ENCODE data around the gene MAJIN. TPM values are rescaled to one million over a fixed set of nuclear protein-coding genes. Genes with fewer than 3 reads are reported as not detected.

MAJIN gene
- polyA plus RNA-seq, 3 donors: not detected

GRCh38 chr11:65017937-65018336 lies 46.0 kb upstream of the MAJIN start:
- Histone ChIP-seq H3K27me3 (ENCODE audit: control insufficient read depth in 2 of 2, insufficient read depth in 2 of 2, low read length in 2 of 2) (no peaks in the 10 kb centered on the region), H4K20me1 (ENCODE audit: insufficient read depth, low read length) (peaks cover 10% of the 10 kb centered on the region), H3K4me1 (ENCODE audit: control insufficient read depth in 1 of 2, insufficient read depth in 2 of 2, low read length in 2 of 2) (peaks cover 20 to 40% of the 10 kb centered on the region in 2 donors), H3K36me3 (replicated peaks in 1 of 2; ENCODE audit: control insufficient read depth in 1 of 2, insufficient read depth in 2 of 2, low read length in 2 of 2) (peaks cover 22 to 40% of the 10 kb centered on the region in 2 donors), H3K9ac (ENCODE audit: insufficient read depth, low read length, poor library complexity, severe bottlenecking) (no peak overlapping the region), H3K4me3 (replicated peaks in 1 of 3; ENCODE audit: low read depth in 2 of 3, low read length in 3 of 3) (no peak overlapping the region), H3K27ac (ENCODE audit: low read depth in 1 of 2, low read length in 2 of 2) (no peak overlapping the region), H3K9me3 (replicated peaks in 1 of 2; ENCODE audit: control insufficient read depth in 1 of 2, insufficient read depth in 1 of 2, low read length in 2 of 2) (no peaks in the 10 kb centered on the region), H3K79me2 (ENCODE audit: insufficient read depth, low read length) (peaks cover 37% of the 10 kb centered on the region), H3K4me2 (replicated peaks; ENCODE audit: extremely low read depth, low read length, poor library complexity, severe bottlenecking) (no peak overlapping the region), H2AFZ (ENCODE audit: insufficient read depth, low read depth, low read length, poor library complexity, severe bottlenecking) (no peak overlapping the region)
- Mint-ChIP-seq H3K27me3 (ENCODE audit: low read depth in 3 of 3) (no peaks in the 10 kb centered on the region), H3K36me3 (peaks cover 34 to 53% of the 10 kb centered on the region in 2 donors), H3K4me1 (peaks cover 44% of the 10 kb centered on the region), H3K9me3 (peaks cover 0 to 9% (median 0%) of the 10 kb centered on the region in 7 donors), H3K4me3 (no peak overlapping the region), H3K27ac (peak overlapping the region in 1 of 7 donors; percentile 50)
- TF ChIP-seq CTCF (IDR thresholded peaks at IDR 0.05): no peak
- intact Hi-C loops (cut with micrococcal nuclease): loop anchor here in 1 of 2 donors (10.0 kb wide), 1 partner anchor 173 kb away; the partner anchor contains the start of gene CDC42BPG
- no peak for DNase-seq
- 100% methylated on average over 2 of the region's 6 CpGs for WGBS (ENCODE audit: insufficient coverage)

- peaks cover 21 to 35% of the 10 kb centered on the region in 2 donors for H3K4me1 ChIP-seq (ENCODE audit: control insufficient read depth in 1 of 2, insufficient read depth in 2 of 2, low read length in 2 of 2)
These were observed 44.8 kb upstream of the MAJIN start for GRCh38 chr11:65016705-65017104.

More at GRCh38 chr11:65016705-65017104, 44.8 kb upstream of the MAJIN start:
- no peaks in the 10 kb centered on the region for H3K9me3 ChIP-seq (replicated peaks in 1 of 2; ENCODE audit: control insufficient read depth in 1 of 2, insufficient read depth in 1 of 2, low read length in 2 of 2)
- H3K27me3 ChIP-seq (ENCODE audit: control insufficient read depth in 2 of 2, insufficient read depth in 2 of 2, low read length in 2 of 2): no peaks in the 10 kb centered on the region
- DNase-seq: no peak
- 94% methylated on average over 4 of the region's 4 CpGs for WGBS (ENCODE audit: insufficient coverage)
- H3K27me3 Mint-ChIP-seq (ENCODE audit: low read depth in 3 of 3): no peaks in the 10 kb centered on the region
- H3K4me1 Mint-ChIP-seq: peaks cover 37% of the 10 kb centered on the region
- H3K9me3 Mint-ChIP-seq: peaks cover 0 to 5% (median 0%) of the 10 kb centered on the region in 7 donors
- no peak for TF ChIP-seq CTCF (IDR thresholded peaks at IDR 0.05)
- H3K79me2 ChIP-seq (ENCODE audit: insufficient read depth, low read length): peaks cover 37% of the 10 kb centered on the region
- no peak overlapping the region for H3K4me2 ChIP-seq (replicated peaks; ENCODE audit: extremely low read depth, low read length, poor library complexity, severe bottlenecking)
- no peak overlapping the region for H3K9ac ChIP-seq (ENCODE audit: insufficient read depth, low read length, poor library complexity, severe bottlenecking)
- peak overlapping the region in 1 of 2 donors; percentile 24 for H3K27ac ChIP-seq (ENCODE audit: low read depth in 1 of 2, low read length in 2 of 2)
- peak overlapping the region in 1 of 7 donors; percentile 25 for H3K27ac Mint-ChIP-seq
- H3K36me3 ChIP-seq (replicated peaks in 1 of 2; ENCODE audit: control insufficient read depth in 1 of 2, insufficient read depth in 2 of 2, low read length in 2 of 2): peaks cover 17 to 36% of the 10 kb centered on the region in 2 donors
- peaks cover 10% of the 10 kb centered on the region for H4K20me1 ChIP-seq (ENCODE audit: insufficient read depth, low read length)
- H2AFZ ChIP-seq (ENCODE audit: insufficient read depth, low read depth, low read length, poor library complexity, severe bottlenecking): no peak overlapping the region
- no peak overlapping the region for H3K4me3 ChIP-seq (replicated peaks in 1 of 3; ENCODE audit: low read depth in 2 of 3, low read length in 3 of 3)
- intact Hi-C loops (cut with micrococcal nuclease): loop anchor here in 1 of 2 donors (10.0 kb wide), 1 partner anchor 172 kb away; the partner anchor contains the start of gene CDC42BPG
- H3K4me3 Mint-ChIP-seq: no peak overlapping the region
- H3K36me3 Mint-ChIP-seq: peaks cover 29 to 46% of the 10 kb centered on the region in 2 donors
